SH-SY5Y (cell line): ENCODE data around the gene RIPOR1.

Experiments used
- GATA2 ChIP-seq: IDR thresholded peaks from 2 replicates; pipeline ENCODE4 v1.6.1; 2011; ENCODE audit warnings: mild to moderate bottlenecking, low read depth, low read length
- GATA3 ChIP-seq: IDR thresholded peaks from 2 replicates; pipeline ENCODE4 v1.6.1; 2011; ENCODE audit warnings: low read depth, mild to moderate bottlenecking, low read length, moderate library complexity

DNA sequence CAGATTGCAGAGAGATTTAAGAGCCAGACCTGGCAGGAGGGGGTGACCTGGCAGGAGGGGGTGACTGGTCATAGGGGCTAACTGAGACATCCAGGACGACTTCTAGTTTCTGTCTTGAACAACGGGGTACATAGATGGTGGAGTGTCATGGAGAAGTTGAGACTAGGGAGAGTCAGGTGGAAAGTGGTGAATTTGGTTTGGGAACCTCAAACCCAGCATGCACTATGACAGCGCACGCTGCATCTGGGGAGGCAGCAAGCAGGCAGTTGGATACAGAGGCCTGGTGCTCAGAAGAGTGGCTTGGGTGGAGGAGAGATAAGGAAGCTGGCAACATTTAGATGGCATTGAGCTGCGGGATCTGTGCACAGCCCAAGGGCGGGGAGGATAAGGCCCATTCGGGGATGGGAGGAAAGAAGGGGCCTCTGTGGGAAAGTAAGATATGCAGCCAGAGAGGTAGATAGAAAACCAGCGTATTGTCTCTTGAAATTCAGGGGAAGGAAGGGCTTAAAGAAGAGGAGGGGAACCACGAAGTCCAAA, 4.5 kb downstream of the RIPOR1 start:
- no peak for TF ChIP-seq GATA3
- TF ChIP-seq GATA2: peak; percentile 36; the same call in 1 of the 2 replicates
